NCI-H2107 treated with DMSO at 0.1 percent for 48 hours (cell line): ENCODE results near the gene SHROOM4.

ENCODE experiments used
- DNase-seq: peaks from one replicate; lab custom pipeline; 2025; ENCODE audit not compliant: unreplicated experiment; lab: John Stamatoyannopoulos, UW

The SHROOM4 gene

DNA sequence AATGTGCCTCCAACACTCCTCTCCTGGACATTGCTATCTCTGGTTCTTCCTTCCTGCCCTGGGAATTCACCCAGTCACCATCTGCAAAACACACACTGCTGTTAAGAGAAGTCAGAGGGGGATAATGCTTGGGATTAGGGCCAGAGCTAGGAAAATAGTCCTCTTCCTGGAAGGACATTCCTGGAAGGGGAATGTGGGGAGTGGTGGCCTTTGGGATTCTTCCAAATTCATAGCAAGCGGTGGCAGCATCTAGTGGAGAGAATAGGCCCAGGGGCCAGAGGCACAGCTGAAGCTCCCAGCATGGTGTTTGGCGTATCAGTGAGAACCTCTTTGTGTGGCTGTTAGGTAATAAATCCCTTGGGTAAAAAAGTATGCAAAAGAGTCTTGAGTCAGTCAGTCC, 34.3 kb downstream of the SHROOM4 start:
- DNase-seq, result no peak

GRCh38 chrX:50778272-50778671, 35.7 kb downstream of the SHROOM4 start:
- DNase-seq, result no peak

DNA sequence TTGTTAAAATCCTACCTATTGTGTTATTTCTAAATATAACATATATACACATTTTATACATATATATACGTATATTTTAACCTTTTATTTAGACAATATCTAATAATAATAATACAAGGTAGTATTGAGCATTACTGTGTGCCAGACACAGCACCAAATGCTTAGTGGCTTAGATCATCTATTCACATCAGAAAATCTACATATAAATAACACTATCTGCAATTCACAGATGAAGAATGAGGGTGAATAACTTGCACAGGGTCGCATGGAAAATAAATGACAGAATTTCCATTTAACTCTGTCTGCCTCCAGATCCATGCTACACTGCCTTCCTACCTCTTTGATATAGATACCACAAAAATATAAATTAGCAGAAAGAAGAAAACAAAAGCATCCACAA, 37.7 kb downstream of the SHROOM4 start:
- DNase-seq, result no peak

- DNase-seq, result no peak
Observed at GRCh38 chrX:50771382-50771781, 42.6 kb downstream of the SHROOM4 start.

GRCh38 chrX:50770702-50771101, 43.3 kb downstream of the SHROOM4 start:
- DNase-seq, result no peak

GRCh38 chrX:50769389-50770063, 44.5 kb downstream of the SHROOM4 start:
- DNase-seq, result no peak

- DNase-seq, result no peak
Observed at GRCh38 chrX:50768801-50769200, 45.2 kb downstream of the SHROOM4 start.

GRCh38 chrX:50765986-50766385, 48.0 kb downstream of the SHROOM4 start:
- no peak for DNase-seq

GRCh38 chrX:50762578-50762977, 51.4 kb downstream of the SHROOM4 start:
- no peak for DNase-seq

DNA sequence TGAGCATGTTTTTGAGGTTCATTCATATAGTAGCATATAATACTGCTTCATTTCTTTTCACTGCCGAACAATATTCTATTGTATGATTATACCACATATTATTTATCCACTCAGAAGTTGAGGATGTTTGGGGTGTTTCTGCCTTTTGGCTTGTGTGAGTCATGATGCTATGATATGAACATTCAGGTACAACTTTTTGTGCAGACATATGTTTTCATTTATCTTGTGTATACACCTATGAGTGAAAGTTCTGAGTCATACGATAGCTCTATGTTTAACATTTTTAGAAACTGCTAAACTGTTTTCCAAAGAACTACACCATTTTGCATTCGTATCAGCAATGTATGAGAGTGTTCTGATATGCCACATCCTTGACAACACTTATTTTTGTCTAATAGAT, 57.7 kb downstream of the SHROOM4 start:
- DNase-seq, result no peak

DNA sequence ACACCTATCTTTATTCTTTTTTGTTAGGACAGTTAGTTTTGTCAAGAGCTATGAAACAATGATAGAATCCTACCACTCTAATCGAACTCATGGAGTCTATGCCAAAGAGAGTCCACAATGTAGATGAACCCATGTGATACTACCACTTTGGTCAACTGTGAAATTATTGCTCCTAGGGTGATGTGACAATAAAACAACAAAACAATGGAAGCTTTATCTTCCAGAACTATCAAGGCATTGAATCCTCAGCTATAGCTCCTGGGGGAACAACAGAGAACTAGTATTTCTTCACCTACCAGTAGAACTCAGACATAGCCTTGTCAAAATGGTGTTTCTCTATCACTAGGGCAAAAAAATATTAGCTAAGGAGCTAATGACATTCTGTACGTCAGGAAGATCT, 62.9 kb downstream of the SHROOM4 start:
- no peak for DNase-seq

GRCh38 chrX:50747471-50747900, 66.5 kb downstream of the SHROOM4 start:
- DNase-seq, result no peak

DNA sequence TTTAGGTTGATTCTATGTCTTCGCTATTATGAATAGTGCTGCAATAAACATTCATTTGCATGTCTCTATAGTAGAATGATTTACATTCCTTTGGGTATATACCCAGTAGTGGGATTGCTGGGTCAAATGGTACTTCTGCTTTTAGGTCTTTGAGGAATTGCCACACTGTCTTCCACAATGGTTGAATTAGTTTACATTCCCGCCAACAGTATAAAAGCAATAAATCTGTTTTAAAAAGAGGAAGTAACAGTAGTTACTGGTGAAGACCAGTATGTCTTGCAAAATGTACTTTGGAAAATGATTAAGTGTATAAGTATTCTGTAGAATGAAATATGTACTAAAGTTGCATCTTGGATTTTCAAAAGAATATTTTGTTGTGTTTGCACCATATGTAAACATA, 77.3 kb downstream of the SHROOM4 start:
- no peak for DNase-seq

GRCh38 chrX:50726296-50726695, 87.7 kb downstream of the SHROOM4 start:
- DNase-seq, result no peak

GRCh38 chrX:50725310-50725709, 88.7 kb downstream of the SHROOM4 start:
- DNase-seq, result no peak

- no peak for DNase-seq
Observed at GRCh38 chrX:50723006-50723405, 91.0 kb downstream of the SHROOM4 start.

DNA sequence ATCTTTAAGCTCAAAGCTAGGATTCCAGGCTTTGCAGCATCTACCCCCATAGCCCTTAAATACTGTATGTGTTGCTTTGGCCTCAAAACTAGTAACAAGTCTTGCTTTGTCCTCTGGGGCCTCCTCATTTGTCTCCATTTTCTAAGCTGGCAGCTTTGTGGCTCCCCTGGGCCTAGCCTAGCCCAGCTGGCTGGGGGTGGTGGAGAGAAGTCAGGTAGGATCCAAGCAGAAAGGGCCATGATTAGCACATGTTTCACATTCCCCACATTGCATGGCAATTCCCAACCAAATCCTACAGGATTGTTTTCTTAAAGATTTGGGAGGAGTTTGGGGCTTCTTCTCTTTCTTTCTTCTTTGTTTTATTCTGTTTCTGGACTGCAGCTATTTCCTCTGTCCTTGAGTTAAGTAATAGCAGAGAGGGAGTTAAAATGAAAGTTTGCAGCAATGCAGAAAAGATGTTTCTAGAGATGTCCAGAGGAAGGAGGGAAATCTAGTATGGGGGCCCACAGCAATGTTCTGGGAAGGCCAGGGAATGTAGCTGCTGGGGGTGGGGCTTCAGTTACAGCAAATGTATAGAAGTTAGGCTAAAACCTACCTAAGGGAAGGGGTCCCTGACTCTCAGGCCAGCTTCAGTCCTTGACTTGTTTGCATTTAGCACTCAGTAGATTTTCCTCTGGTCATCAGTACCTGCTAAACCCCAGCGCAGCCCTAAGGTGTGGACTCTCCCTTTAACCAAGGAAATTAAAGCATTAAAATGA, 92.1 kb downstream of the SHROOM4 start:
- DNase-seq, result no peak

- DNase-seq, result no peak
Observed at GRCh38 chrX:50719614-50720013, 94.4 kb downstream of the SHROOM4 start.

- DNase-seq, result no peak
Observed at GRCh38 chrX:50718776-50719175, 95.2 kb downstream of the SHROOM4 start.

- DNase-seq, result no peak
Observed at GRCh38 chrX:50716706-50717105, 97.3 kb downstream of the SHROOM4 start.

DNA sequence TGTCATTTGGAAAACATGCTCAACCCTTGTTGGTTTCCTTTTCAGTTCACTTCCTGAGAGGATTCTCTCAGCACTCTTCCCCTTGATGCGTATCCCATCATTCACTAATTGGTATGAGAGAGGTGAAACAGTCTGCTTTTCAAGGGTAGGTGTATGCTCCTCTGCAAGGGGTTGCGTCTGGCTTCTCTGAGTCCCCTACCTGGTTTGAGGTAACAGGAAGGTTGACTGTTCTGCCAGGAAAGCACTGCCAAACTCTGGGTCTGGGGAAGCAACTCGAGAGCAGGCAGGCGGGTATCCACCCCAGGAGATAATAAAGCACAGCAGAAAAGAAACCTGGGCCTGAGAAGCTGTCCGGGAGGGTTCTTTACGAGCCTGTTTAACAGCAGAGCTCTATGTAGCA, 101.2 kb downstream of the SHROOM4 start:
- no peak for DNase-seq

DNA sequence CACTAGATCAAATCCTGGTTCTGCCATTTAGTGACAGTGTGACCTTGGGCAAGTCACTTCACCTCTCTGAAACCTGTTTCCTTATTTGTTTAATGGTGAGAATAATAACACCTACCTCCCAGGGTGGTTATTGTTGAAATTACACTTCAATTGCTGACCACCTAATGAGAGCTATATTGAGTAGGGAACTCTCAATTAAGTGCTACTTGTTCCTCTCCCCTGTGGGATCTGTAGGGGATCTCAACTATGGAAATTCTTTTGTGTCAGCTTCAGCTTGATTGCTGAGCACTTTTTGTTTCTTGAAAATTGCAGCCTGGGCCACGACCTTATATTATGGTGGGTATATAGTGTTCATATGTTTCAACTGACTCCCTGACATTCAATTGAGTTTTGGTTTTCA, 102.1 kb downstream of the SHROOM4 start:
- DNase-seq, result no peak
